Stimulated activated CD4-positive, alpha-beta T cell treated with anti-CD3 and anti-CD28 coated beads, TNF-alpha, amount 100 ng/mL, for 1 hour (primary cell): ENCODE results near the gene SSC5D.
"Not testable (repeated sequence)": the region's sequence is repeated elsewhere in the genome, so short reads cannot be mapped to it uniquely, and the experiment has no call there.

Experiments
- DNase-seq, 3 donors: peaks; one replicate each; pipeline ENCODE4 v3.0.0-alpha.2; 2020; ENCODE audit warnings: low read depth in 3 of 3, low spot score in 1 of 3

Gene SSC5D

GRCh38 chr19:55487924-55488687 is at the start of gene SSC5D:
Gene SSC5D, plus strand, starts transcription at chr19:55488436. Its CDS starts 154 bp downstream, at chr19:55488590.
- DNase-seq = no peak

DNA sequence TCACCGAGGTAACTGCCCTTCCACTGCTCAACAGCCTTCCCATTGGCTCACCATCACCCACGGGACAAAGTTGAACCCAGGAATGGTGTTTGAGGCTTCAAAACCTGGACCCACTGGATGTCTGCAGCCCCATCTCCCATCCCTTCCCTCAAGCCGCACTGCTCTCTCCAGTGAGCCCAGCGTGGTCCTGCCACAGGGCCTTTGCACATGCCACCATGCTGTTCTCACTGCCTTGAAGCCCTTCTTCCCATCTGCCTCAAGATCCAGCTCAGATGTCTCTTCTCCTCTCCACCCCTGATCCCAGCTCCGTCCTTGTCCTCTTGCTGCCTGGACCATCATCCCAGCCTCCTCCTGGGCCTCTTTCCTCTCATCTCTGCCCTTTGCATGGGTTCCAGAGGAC is 49.2 kb upstream of the SSC5D start:
- no peak for DNase-seq

- no peak for DNase-seq
Observed at GRCh38 chr19:55440411-55441105, 47.7 kb upstream of the SSC5D start.

DNA sequence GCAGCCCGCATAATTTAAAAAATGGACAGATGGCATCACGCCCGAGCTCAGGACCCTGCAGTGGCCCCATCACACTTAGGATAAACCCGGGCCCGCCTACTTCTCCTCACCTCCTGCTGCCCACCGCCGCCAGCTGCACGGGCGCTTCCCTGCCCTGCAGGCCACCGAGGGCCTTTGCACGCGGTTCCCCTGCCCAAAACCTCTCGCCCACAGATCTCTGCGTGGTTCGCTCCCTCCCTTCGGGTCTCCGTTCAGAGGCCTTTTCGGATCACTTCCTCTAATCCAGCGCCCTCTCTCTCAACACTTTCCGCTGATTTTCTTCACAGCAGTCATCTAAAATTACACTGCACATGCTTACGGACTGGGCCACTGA is 46.9 kb upstream of the SSC5D start:
- DNase-seq = no peak

DNA sequence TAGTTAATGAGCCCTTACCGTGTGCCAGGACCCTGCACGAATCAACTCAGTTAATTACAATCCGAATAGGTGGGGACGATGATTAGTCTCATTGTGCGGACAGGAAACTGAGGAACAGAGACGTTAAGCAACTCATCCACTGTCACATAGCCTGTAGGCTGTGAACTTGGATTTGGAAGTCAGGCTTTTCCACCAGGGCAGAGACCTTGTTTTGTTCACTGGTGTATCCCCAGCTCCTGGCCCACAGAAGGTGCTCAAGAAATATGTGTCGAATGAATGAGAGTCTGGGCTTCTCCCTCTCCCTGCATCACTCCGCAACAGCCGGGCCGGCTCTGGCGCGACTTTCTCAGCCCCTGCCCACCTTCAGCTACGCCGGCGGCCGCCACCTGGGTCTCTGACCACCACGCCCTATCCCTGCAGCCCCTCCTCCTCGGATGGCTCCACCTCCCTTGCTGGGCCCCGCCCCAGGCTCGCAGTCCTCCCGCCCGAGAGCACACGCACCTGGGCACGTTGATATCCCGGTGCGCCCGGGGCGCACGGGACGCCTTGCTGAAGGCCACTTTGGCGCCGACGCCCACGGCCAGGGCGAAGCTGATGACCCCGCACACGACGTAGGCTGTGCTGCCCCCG is 46.4 kb upstream of the SSC5D start:
- DNase-seq = no peak

GRCh38 chr19:55442372-55442961 is 45.8 kb upstream of the SSC5D start:
- no peak for DNase-seq

DNA sequence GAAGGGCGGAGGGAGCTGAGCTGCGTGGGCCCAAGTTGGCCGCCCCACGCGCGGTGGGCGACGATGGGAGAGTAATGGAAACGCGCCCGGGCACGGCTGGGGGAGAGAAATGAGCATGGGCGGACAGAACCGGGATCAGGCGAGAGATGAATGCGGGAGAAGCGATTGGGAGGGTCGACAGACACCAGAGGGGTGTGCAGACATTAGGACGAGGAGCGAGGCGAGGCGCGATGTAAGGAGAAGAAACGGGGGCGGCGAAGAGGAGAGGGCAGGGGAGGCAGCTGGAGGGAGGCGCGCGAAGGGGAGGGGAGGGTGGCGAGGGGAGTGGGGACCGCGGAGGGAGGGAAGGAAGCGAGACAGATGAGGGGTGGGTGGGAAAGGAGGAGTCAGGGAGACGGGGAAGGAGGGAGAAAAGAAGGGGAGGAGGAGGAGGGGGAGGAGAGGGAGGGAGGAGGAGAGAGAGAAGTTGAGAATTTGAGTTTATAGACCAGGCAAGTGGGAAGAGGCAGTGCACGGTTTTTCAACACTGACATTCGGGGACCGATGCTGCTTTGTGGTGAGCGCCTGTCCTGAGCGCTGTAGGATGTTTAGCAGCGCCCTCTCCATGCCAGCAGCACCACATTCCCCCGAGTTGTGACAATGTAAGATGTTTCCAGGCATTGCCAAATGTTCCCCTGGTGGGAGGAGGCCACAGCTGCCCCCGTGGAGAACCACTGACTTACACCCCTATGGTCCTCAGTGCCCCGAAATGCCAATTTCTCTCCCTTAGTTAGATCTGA is 45.0 kb upstream of the SSC5D start, which contains the start of gene SHISA7:
Gene SHISA7, minus strand, starts transcription at position 256 of the 779 bp plus-strand sequence. CDS start 437 bp downstream, outside the sequence.
- DNase-seq = no peak

GRCh38 chr19:55443824-55444480 is 44.3 kb upstream of the SSC5D start:
- DNase-seq = no peak

- DNase-seq = no peak
Observed at GRCh38 chr19:55444646-55445045, 43.6 kb upstream of the SSC5D start.

DNA sequence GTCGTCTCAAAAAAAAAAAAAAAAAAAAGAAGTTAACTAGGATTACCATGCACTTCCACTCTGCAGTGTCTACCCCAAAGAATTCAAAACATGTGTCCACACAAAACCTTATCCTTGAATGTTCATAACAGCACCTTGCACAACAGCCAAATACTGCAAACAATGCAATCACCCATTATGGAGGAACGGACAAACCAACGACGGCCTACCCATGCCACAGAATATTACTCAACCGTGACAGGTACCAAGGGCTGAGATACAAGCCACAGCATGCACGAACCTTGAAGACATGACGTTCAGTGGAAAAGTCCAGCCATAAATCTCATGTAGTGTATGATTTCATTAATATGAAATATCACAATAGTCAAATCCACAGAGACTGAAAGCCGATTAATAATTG is 42.2 kb upstream of the SSC5D start:
- DNase-seq = no peak

- DNase-seq = no peak
Observed at GRCh38 chr19:55447421-55448174, 40.6 kb upstream of the SSC5D start.

DNA sequence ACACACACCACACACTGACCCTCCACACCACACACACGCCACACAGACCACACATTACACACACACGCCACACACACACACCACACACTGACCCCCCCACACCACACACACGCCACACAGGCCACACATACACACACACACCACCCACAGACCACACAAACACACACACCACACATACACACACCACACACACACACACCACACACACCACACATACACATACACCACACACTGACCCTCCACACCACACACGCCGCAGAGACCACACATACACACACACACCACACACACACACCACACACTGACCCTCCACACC is 40.1 kb upstream of the SSC5D start:
- DNase-seq = not testable (repeated sequence)

DNA sequence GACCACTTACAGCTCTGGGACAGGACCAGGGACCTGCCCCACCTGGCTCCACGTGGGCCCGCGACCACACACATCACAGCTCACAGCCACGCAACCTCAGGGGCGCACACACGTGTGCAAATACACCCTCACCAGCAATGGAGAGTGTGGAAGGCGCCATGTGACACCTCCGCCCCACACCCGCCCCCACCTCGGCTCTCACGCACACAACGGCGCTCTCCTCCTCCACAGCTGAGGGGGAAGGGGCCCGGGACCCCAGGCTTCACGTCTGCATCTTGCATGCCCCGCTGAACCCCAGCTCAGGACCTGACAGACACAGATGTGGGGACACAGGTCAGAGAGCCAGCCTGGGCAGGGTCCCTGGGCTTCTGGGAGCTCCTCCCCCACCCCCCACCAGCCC is 38.8 kb upstream of the SSC5D start:
- DNase-seq = no peak

DNA sequence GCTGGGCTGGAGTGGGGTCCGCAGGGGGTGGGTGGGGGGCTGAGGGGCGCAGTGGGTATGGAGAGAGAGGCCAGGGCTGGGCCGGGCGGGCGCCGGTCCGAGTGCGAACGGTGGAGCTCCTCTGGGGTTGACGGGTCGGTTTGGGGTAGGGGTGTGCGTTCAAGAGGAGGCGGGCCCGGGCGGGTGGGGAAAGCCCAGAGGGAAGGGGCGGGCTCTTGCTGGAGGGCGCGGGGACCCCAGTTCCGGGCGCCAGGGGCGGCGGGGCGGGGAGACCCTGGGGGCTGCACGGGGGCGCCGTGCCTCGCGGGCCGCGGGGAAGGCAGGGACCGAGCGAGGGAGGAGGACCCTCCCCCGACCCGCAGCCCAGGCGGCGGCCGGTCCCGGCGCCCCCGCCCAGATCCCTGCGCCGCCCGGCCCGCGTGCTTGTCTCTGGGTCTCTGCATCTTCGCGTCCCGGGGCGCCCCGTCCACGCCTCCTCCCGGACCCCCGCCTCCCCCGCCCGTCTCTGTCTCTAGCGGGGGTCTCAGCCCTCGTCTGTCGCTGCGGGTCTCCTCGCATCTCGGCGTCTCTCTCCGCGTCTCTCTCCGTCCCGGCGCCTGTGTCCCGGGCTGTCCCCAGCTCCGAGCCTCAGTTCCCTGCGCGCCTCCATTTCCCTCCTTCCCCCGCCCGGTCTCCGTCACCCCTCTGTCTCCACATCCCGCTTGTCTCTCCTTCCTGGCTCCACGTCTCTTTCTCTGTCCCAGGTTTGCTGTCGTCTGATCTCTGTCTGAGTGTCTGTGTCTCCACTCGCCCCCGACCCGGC is 36.9 kb upstream of the SSC5D start:
- DNase-seq = no peak

DNA sequence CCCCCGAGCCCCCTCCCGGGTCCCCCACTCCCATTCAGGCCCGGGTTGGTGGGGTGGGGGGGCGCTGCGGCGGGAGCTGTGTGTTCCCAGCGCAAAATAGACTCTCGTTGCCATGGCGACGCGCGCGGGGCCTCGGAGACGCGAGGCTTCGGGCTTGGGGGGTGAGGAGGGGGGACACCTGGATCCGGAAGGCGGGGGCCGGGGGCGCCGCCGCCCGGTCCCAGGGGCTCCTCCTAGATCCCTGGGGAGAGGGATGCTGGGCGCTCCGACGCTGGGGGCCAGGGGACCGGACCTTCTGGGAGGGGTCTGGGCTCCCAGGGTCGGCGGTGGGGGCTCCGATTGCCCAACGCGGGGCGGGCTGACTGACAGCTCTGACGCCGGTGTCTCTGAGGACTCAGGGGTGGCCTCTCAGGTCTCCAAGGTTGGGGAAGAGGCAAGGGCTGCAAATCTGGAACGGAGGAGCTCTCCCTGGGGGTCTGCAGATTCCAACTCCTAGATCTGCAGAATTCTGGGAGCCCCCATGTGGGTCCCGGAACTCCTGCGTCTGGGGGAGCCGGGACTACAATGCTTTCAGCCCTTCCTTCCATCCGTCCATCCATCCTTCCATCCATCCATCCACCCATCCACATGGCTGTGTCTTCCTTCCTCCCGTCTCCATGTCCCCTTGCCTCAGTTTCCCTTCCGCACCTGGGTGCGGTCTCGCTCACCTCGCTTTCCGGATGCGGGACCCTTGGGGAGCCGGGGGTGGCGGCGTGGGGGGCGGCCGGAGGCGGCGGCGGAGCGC is 36.1 kb upstream of the SSC5D start:
- DNase-seq = no peak

- no peak for DNase-seq
Observed at GRCh38 chr19:55452749-55453346, 35.4 kb upstream of the SSC5D start.

DNA sequence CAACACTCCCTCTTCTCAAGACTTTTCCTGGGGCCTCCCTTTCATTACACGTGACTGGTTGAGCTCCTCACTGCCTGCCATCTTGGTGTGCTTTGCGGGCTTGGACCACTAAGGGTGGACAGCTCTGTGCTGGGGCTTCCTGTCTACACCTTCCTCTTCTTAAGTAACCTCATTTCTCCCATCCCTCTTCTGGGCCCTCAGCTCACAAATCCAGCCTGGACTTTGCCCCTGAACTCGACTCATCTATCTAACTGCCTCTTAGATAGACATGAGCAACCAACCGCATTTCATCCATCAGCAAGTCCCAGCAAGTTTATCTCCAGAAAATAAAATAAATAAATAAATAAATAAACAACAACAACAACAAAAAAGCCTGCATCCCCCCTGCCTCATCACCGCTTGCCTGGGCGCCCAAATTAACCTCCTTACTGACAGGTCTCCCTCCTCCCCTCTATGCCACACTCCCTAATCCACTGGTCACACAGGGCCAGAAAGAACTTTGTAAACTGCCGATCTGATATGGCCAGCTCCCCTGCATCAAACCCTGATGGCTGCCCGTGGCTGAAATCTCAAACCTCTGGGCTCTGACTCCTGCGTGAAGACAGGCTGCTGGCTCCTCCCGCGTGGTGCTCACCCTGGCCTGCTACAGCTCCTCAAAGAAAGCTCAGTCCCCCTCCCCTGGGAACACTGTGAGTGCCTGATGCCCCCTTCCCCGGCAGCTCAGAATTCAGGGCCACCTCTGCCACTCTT is 34.5 kb upstream of the SSC5D start:
- no peak for DNase-seq
